ENCODE data around the gene ZNF689.

ZNF689 gene

GRCh38 chr16:30557707-30557956, 52.6 kb downstream of the ZNF689 start:
- DNase-seq (ENCODE audit: extremely low read depth, low read depth): no peak
- peak overlapping the region; percentile 78 for H3K4me3 ChIP-seq (replicated peaks; ENCODE audit: low read depth, low read length)
- TF ChIP-seq CTCF (IDR thresholded peaks at IDR 0.05; ENCODE audit: low read depth, low read length, missing control alignments): no peak

DNA sequence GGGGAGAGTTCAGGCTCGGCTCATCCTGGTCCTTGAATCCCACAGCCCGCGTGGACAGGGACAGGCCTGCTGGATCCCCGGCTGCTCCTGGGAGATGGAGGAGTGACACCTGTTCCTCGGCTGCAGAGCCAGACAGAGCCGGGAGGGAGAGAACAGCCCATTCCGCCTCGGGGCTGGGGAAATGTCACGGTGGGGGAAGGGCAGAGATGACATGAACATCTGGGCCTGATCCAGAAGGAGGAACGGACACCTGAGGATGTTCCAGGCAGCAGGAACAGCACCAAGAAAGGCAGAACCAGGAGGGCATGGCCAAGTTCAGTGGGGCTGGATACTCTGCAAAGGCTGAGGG, 54.1 kb downstream of the ZNF689 start:
- H3K4me3 ChIP-seq (replicated peaks; ENCODE audit: low read depth, low read length): no peak overlapping the region
- no peak for DNase-seq (ENCODE audit: extremely low read depth, low read depth)
- TF ChIP-seq CTCF (IDR thresholded peaks at IDR 0.05; ENCODE audit: low read depth, low read length, missing control alignments): no peak

DNA sequence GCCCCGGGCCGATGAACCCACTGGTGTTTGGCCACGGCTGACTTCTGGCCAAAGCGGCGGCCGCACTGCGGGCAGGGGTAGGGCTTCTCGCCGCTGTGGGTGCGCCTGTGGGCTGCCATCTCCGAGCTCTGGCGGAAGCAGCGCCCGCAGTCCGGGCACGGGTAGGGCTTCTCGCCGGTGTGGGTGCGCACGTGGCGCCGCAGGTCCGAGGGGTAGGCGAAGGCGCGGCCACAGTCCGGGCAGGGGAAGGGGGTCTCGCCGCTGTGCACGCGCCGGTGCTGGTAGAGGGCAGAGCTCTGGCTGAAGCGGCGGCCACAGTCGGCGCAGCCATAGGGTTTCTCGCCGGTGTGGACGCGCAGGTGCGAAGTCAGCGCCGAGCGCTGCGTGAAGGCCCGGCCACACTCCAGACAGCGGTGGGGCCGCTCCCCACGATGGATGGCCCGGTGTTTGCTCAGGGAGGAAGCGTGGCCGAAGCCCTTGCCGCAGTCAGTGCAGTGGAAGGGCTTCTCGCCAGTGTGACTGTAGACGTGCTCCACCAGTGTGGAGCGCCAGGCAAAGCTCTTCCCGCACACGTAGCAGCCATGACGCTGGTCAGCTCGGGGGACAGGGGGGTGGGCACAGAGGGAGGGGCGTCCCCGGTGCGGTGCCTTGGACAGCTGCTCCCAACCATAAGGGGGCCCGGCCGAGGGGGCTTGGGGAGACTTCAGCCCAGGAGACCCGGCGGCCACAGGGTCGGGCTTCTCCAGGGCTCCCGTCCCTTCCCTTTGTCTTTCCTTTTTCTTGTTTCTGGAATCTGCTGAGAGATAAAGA, 54.7 kb downstream of the ZNF689 start:
- no peak overlapping the region for H3K4me3 ChIP-seq (replicated peaks; ENCODE audit: low read depth, low read length)
- no peak for TF ChIP-seq CTCF (IDR thresholded peaks at IDR 0.05; ENCODE audit: low read depth, low read length, missing control alignments)
- no peak for DNase-seq (ENCODE audit: extremely low read depth, low read depth)

- no peak overlapping the region for H3K4me3 ChIP-seq (replicated peaks; ENCODE audit: low read depth, low read length)
- no peak for TF ChIP-seq CTCF (IDR thresholded peaks at IDR 0.05; ENCODE audit: low read depth, low read length, missing control alignments)
- DNase-seq (ENCODE audit: extremely low read depth, low read depth): no peak
Measured at GRCh38 chr16:30554557-30555314, 55.5 kb downstream of the ZNF689 start.

DNA sequence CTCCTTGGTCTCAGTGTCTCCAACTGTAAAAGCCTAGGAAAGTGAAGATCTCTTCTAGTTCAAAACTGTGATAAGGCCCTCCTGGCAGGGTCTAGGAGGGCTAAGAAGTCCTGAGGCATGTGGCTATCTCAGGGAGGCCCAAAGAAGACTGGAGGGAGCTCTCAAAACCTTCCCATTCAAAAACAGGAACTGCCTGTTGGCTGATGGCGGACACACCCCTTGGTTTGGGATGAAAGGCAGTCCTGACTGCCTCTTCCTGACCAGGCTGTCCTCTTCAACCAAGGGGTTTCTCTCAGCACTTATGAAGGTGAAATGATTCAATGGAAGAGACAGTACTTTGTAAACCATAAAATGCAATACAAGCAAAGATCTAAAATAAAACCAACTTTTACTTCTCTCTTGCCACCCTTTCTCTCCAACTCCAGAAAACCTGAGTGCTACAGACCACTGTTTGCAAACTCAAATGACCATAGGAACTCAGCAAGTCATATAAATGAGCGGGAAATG, 56.7 kb downstream of the ZNF689 start:
- TF ChIP-seq CTCF (IDR thresholded peaks at IDR 0.05; ENCODE audit: low read depth, low read length, missing control alignments): no peak
- H3K4me3 ChIP-seq (replicated peaks; ENCODE audit: low read depth, low read length): no peak overlapping the region
- DNase-seq (ENCODE audit: extremely low read depth, low read depth): no peak

GRCh38 chr16:30552956-30553355, 57.2 kb downstream of the ZNF689 start:
- DNase-seq (ENCODE audit: extremely low read depth, low read depth): no peak
- H3K4me3 ChIP-seq (replicated peaks; ENCODE audit: low read depth, low read length): no peak overlapping the region
- TF ChIP-seq CTCF (IDR thresholded peaks at IDR 0.05; ENCODE audit: low read depth, low read length, missing control alignments): no peak
